ENCODE data around the gene PROX2.

- no peak for TF ChIP-seq CTCF (IDR thresholded peaks at IDR 0.05)
- TF ChIP-seq EP300 (IDR thresholded peaks at IDR 0.05): no peak
- no peak for TF ChIP-seq POLR2A (IDR thresholded peaks at IDR 0.05)
Measured at GRCh38 chr14:74924061-74924460, 48.1 kb upstream of the PROX2 start.
